ENCODE data around the gene TRIM4. TPM values are rescaled to one million over a fixed set of nuclear protein-coding genes. Genes with fewer than 3 reads are reported as not detected.

TRIM4 gene
- total RNA-seq, 1 experiment from 2014 or later = 6.9 TPM

GRCh38 chr7:99927536-99927935, 8.2 kb upstream of the TRIM4 start:
- Histone ChIP-seq H3K4me1 (ENCODE audit: insufficient read depth, low read length) (no peaks in the 10 kb centered on the region; the same call in 1 of the 2 replicates), H2AK5ac (ENCODE audit: insufficient read length, low read length) (no peak overlapping the region), H3K18ac (ENCODE audit: insufficient read length, low read depth, low read length) (no peak overlapping the region), H2BK12ac (ENCODE audit: insufficient read length, low read depth, low read length) (no peak overlapping the region), H3K79me1 (ENCODE audit: insufficient read depth, low read depth, low read length, poor library complexity, severe bottlenecking) (no peaks in the 10 kb centered on the region), H3K4ac (ENCODE audit: low read depth, low read length) (no peak overlapping the region), H3K23ac (ENCODE audit: insufficient read length, low read depth, low read length) (no peak overlapping the region), H2AFZ (ENCODE audit: low read length) (no peak overlapping the region), H3K56ac (ENCODE audit: insufficient read length, low read depth, low read length) (no peak overlapping the region), H3K23me2 (ENCODE audit: insufficient read length, low read depth, low read length, poor library complexity, severe bottlenecking) (peaks cover 4% of the 10 kb centered on the region), H3K27ac (ENCODE audit: insufficient read length, low read depth, low read length) (no peak overlapping the region), H2BK120ac (ENCODE audit: low read depth, low read length, poor library complexity, severe bottlenecking) (no peak overlapping the region), H3K27me3 (ENCODE audit: insufficient read depth, low read length) (no peaks in the 10 kb centered on the region), H2BK15ac (ENCODE audit: low read depth, low read length) (no peak overlapping the region), H4K5ac (ENCODE audit: insufficient read length, low read depth, low read length) (no peak overlapping the region), H3K9ac (ENCODE audit: extremely low read depth, insufficient read length, low read length) (no peak overlapping the region), H3K79me2 (ENCODE audit: insufficient read depth, low read length) (no peaks in the 10 kb centered on the region), H2BK5ac (ENCODE audit: insufficient read length, low read length) (no peak overlapping the region), H3K14ac (ENCODE audit: insufficient read depth, low read length) (no peak overlapping the region), H4K91ac (ENCODE audit: insufficient read length, low read depth, low read length) (no peak overlapping the region), H4K8ac (replicated peaks; ENCODE audit: insufficient read length, low read depth, low read length) (no peak overlapping the region), H2BK20ac (ENCODE audit: low read depth, low read length, poor library complexity, severe bottlenecking) (no peak overlapping the region), H4K20me1 (ENCODE audit: control insufficient read depth, insufficient read depth, insufficient read length) (no peaks in the 10 kb centered on the region), H3K9me3 (ENCODE audit: control insufficient read depth, low read depth, low read length) (no peaks in the 10 kb centered on the region), H3K4me2 (ENCODE audit: insufficient read depth, insufficient read length, low read length) (no peak overlapping the region), H3T11ph (ENCODE audit: low read length) (no peak overlapping the region)
- Mint-ChIP-seq H3K27me3 (ENCODE audit: low read depth) (peaks cover 15% of the 10 kb centered on the region), H3K27ac (no peak overlapping the region; a peak in 1 of 7 replicates), H3K9me3 (peaks cover 0 to 4% of the 10 kb centered on the region in 2 experiments; a peak in 2 of 5 replicates), H3K4me1 (peaks cover 21 to 23% of the 10 kb centered on the region in 2 experiments), H3K36me3 (ENCODE audit: insufficient read depth in 1 of 3, low read depth in 3 of 3) (peaks cover 0 to 14% (median 3%) of the 10 kb centered on the region in 3 experiments; a peak in 4 of 7 replicates), H3K4me3 (no peak overlapping the region)
- TF ChIP-seq, protein P1, sequence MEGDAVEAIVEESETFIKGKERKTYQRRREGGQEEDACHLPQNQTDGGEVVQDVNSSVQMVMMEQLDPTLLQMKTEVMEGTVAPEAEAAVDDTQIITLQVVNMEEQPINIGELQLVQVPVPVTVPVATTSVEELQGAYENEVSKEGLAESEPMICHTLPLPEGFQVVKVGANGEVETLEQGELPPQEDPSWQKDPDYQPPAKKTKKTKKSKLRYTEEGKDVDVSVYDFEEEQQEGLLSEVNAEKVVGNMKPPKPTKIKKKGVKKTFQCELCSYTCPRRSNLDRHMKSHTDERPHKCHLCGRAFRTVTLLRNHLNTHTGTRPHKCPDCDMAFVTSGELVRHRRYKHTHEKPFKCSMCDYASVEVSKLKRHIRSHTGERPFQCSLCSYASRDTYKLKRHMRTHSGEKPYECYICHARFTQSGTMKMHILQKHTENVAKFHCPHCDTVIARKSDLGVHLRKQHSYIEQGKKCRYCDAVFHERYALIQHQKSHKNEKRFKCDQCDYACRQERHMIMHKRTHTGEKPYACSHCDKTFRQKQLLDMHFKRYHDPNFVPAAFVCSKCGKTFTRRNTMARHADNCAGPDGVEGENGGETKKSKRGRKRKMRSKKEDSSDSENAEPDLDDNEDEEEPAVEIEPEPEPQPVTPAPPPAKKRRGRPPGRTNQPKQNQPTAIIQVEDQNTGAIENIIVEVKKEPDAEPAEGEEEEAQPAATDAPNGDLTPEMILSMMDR (conservative IDR thresholded peaks at IDR 0.05) = no peak
- WGBS (ENCODE audit: extremely low coverage, insufficient read length, low lambda C conversion rate) = no CpG with 5 or more reads among the region's 5 CpGs
- no peak for DNase-seq
